CD4-positive, alpha-beta T cell (primary cell): ENCODE results near the gene MGRN1. TPM values are rescaled to one million over a fixed set of nuclear protein-coding genes. Genes with fewer than 3 reads are reported as not detected.

Experiments
- ATAC-seq: fragments of 200-7000 bp; cut with Tn5 transposase; one replicate; pipeline ENCODE4 v1.10.0; 2022; ENCODE audit warnings: mild to moderate bottlenecking; ENCODE audit not compliant: poor library complexity
- CTCF ChIA-PET: fragments of 350-600 bp; sonication (Branson Sonifier 250); formaldehyde crosslinking; loops from one replicate; lab custom pipeline; 2021; ENCODE audit warnings: antibody characterized with exemption, inconsistent platforms; lab: Charles Lee
- POLR2A ChIA-PET: fragments of 350-600 bp; sonication (Branson Sonifier 250); formaldehyde crosslinking; loops from one replicate; lab custom pipeline; 2021; ENCODE audit warnings: antibody characterized with exemption, inconsistent platforms; lab: Charles Lee
- DNase-seq, 14 experiments: peaks; one replicate each; pipeline ENCODE4 v3.0.0-alpha.2; 2013 to 2020; ENCODE audit warnings: mixed read lengths in 2 of 14
- H3K27ac ChIP-seq, 2 donors: one replicate each; pipeline versions ENCODE4 v1.5.1 to v1.7.0; 2013; ENCODE audit warnings: low read length in 2 of 2, low read depth in 1 of 2, mild to moderate bottlenecking in 1 of 2
- H3K27me3 ChIP-seq, 2 experiments: 1 replicate in 1 of 2; 2 replicates in 1 of 2; pipeline versions ENCODE4 v1.6.1 to v1.7.0; 2013; ENCODE audit warnings: low read length in 2 of 2, control low read depth in 1 of 2, mild to moderate bottlenecking in 1 of 2, moderate library complexity in 1 of 2; ENCODE audit not compliant: insufficient read depth in 2 of 2, control insufficient read depth in 1 of 2
- H3K36me3 ChIP-seq: one replicate; pipeline ENCODE4 v1.6.1; 2013; ENCODE audit warnings: low read length, control low read depth; ENCODE audit not compliant: insufficient read depth
- H3K4me1 ChIP-seq: one replicate; pipeline ENCODE4 v1.6.1; 2013; ENCODE audit warnings: low read length, control low read depth; ENCODE audit not compliant: insufficient read depth
- H3K4me3 ChIP-seq: one replicate; pipeline ENCODE4 v1.5.1; 2013; ENCODE audit warnings: mild to moderate bottlenecking, low read length, moderate library complexity
- H3K9me3 ChIP-seq, 2 experiments: 1 replicate in 1 of 2; 2 replicates in 1 of 2; pipeline versions ENCODE4 v1.6.1 to v1.7.0; 2013; ENCODE audit warnings: low read length in 2 of 2, mild to moderate bottlenecking in 2 of 2, control low read depth in 1 of 2, moderate library complexity in 1 of 2; ENCODE audit not compliant: control insufficient read depth in 1 of 2, insufficient read depth in 1 of 2
- H3K27ac Mint-ChIP-seq: one replicate; pipeline ENCODE4 v1.8.0; 2020; ENCODE audit warnings: mixed read lengths
- H3K27me3 Mint-ChIP-seq: one replicate; pipeline ENCODE4 v1.8.0; 2021; ENCODE audit warnings: mixed read lengths
- H3K36me3 Mint-ChIP-seq: one replicate; pipeline ENCODE4 v1.8.0; 2021; ENCODE audit warnings: low read depth, mixed read lengths
- H3K4me1 Mint-ChIP-seq: one replicate; pipeline ENCODE4 v1.8.0; 2021; ENCODE audit warnings: low read depth, mixed read lengths
- H3K4me3 Mint-ChIP-seq: one replicate; pipeline ENCODE4 v1.8.0; 2020; ENCODE audit warnings: mild to moderate bottlenecking, mixed read lengths
- H3K9me3 Mint-ChIP-seq: one replicate; pipeline ENCODE4 v1.8.0; 2020; ENCODE audit warnings: mixed read lengths
- CTCF ChIP-seq: fragments of 200-600 bp; IDR thresholded peaks from one replicate; pipeline ENCODE4 v1.8.0; 2022; ENCODE audit warnings: antibody characterized with exemption, mild to moderate bottlenecking
- intact Hi-C, 2 experiments: fragments of 100-400 bp; cut with DNase I in 1 of 2; cut with micrococcal nuclease in 1 of 2; formaldehyde crosslinking; loops; one replicate each; pipeline versions ENCODE4 v1.15.1 to v1.9.0; 2023 to 2025; cut with DNase I, micrococcal nuclease
- total RNA-seq, 174 experiments: library from RNA in 2 of 174; stranded (reverse) in 2 of 174; gene quantifications; one replicate each; pipeline ENCODE4 v1.2.3 and lab custom pipeline; 2021 to 2026

MGRN1 gene
- total RNA-seq, 2 experiments from 2014 or later, result 45.9 to 48.6 TPM

- H3K27ac Mint-ChIP-seq, result no peak overlapping the region
- H3K4me3 ChIP-seq, result no peak overlapping the region
- H3K36me3 ChIP-seq, result no peaks in the 10 kb centered on the region
- intact Hi-C loops, result no loop called here
- no peaks in the 10 kb centered on the region for H3K9me3 ChIP-seq
- DNase-seq (no peak), ATAC-seq (no peak)
- TF ChIP-seq CTCF, result no peak
- no peak overlapping the region for H3K4me3 Mint-ChIP-seq
- H3K27me3 ChIP-seq, result no peaks in the 10 kb centered on the region
- ChIA-PET CTCF (no interaction called here), POLR2A (no interaction called here)
- H3K4me1 ChIP-seq, result peaks cover 7% of the 10 kb centered on the region
- no peaks in the 10 kb centered on the region for H3K4me1 Mint-ChIP-seq
- H3K9me3 Mint-ChIP-seq, result no peaks in the 10 kb centered on the region
- H3K36me3 Mint-ChIP-seq, result no peaks in the 10 kb centered on the region
- no peak overlapping the region for H3K27ac ChIP-seq
- H3K27me3 Mint-ChIP-seq, result no peaks in the 10 kb centered on the region
Measured at GRCh38 chr16:4578961-4579530, 45.6 kb upstream of the MGRN1 start.

GRCh38 chr16:4580250-4580649 is 44.4 kb upstream of the MGRN1 start:
- H3K27me3 Mint-ChIP-seq, result no peaks in the 10 kb centered on the region
- no peak for TF ChIP-seq CTCF
- H3K4me3 Mint-ChIP-seq, result no peak overlapping the region
- CTCF ChIA-PET, result no interaction called here
- intact Hi-C loops, result loop anchor here in 1 of 2 experiments (10.0 kb wide), 1 partner anchor 295 kb away; no protein-coding TSS in a partner anchor
- H3K4me1 Mint-ChIP-seq, result no peaks in the 10 kb centered on the region
- POLR2A ChIA-PET, result no interaction called here
- Histone ChIP-seq H3K27me3 (no peaks in the 10 kb centered on the region), H3K9me3 (no peaks in the 10 kb centered on the region), H3K27ac (no peak overlapping the region), H3K36me3 (no peaks in the 10 kb centered on the region), H3K4me1 (peaks cover under 1% of the 10 kb centered on the region), H3K4me3 (no peak overlapping the region)
- DNase-seq (no peak), ATAC-seq (no peak)
- no peaks in the 10 kb centered on the region for H3K9me3 Mint-ChIP-seq
- H3K36me3 Mint-ChIP-seq, result no peaks in the 10 kb centered on the region
- H3K27ac Mint-ChIP-seq, result no peak overlapping the region

GRCh38 chr16:4583906-4584305 is 40.7 kb upstream of the MGRN1 start:
- peaks cover 3% of the 10 kb centered on the region for H3K4me1 ChIP-seq
- no peaks in the 10 kb centered on the region for H3K36me3 ChIP-seq
- intact Hi-C loops, result loop anchor here (2.0 to 10.0 kb wide), 2 partner anchors 77 to 299 kb away; no protein-coding TSS in a partner anchor
- Mint-ChIP-seq H3K4me1 (no peaks in the 10 kb centered on the region), H3K27me3 (peaks cover 8% of the 10 kb centered on the region), H3K4me3 (no peak overlapping the region), H3K9me3 (no peaks in the 10 kb centered on the region), H3K27ac (no peak overlapping the region), H3K36me3 (no peaks in the 10 kb centered on the region)
- H3K27ac ChIP-seq, result no peak overlapping the region
- ChIA-PET CTCF (interaction anchor here (0.7 kb wide), 1 partner anchor 41 kb away, joined by 5 read pairs; the partner anchor contains the start of gene MGRN1), POLR2A (no interaction called here)
- TF ChIP-seq CTCF, result no peak
- H3K4me3 ChIP-seq, result no peak overlapping the region
- H3K27me3 ChIP-seq, result peaks cover 0 to 8% of the 10 kb centered on the region in 2 experiments
- ATAC-seq (no peak), DNase-seq (no peak)
- H3K9me3 ChIP-seq, result peaks cover 0 to 4% of the 10 kb centered on the region in 2 experiments
